ENCODE measurements around the gene COL23A1. TPM values are rescaled to one million over a fixed set of nuclear protein-coding genes. Genes with fewer than 3 reads are reported as not detected.

COL23A1 gene
- total and polyA plus RNA-seq, 4 donors, result 0.76 to 4.4 (median 1.3) TPM

DNA sequence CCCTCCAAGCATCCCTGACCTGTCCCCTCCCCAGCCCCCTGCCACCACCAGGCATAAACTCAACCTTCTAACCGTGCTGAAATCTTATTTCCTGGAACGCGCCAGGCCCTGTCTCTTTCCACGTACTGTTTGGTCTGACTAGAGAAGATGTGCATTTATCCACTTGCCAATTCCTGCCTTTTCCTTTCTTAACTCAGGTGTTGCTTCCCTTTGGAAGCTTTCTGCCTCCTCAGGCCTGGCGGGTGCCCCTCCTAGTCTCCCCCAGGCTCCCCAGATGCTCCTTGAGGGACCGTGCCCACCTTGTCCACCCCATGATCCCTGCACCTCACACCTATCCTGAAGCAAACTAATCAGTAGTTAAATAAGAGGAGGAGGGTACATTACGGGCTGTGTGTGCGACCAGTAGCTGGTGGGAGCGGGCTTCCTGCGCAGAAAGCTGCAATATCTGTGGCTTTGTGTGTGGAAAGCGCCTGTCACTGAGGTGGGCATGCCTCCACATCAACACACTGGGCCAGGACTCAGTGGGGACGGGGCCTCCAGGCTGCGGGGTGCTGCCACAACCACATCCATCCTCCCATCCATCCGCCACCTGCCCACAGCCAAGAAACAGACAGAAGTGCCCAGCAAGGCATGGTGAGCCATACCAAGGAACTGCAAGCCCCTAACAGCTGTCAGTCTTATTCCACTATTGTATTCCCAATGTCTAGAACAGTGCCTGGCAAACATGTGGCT lies 73.5 kb downstream of the COL23A1 start:
- Histone ChIP-seq H3K4me1 (ENCODE audit: control insufficient read depth in 5 of 5, insufficient read depth in 5 of 5, low read length in 5 of 5) (no peaks in the 10 kb centered on the region), H3K36me3 (ENCODE audit: control insufficient read depth in 4 of 4, insufficient read depth in 4 of 4, low read length in 4 of 4) (no peaks in the 10 kb centered on the region), H3K9ac (ENCODE audit: insufficient read depth in 1 of 2, low read length in 2 of 2) (no peak overlapping the region), H3K27me3 (ENCODE audit: control insufficient read depth in 3 of 3, insufficient read depth in 3 of 3, low read length in 2 of 3) (peaks cover 0 to 3% (median 0%) of the 10 kb centered on the region in 3 donors), H3K9me3 (ENCODE audit: control insufficient read depth in 4 of 4, insufficient read depth in 3 of 4, low read length in 3 of 4) (peaks cover 0 to 18% (median 6%) of the 10 kb centered on the region in 4 donors), H3K27ac (ENCODE audit: low read depth in 1 of 2, low read length in 1 of 2) (no peak overlapping the region), H3K4me3 (no peak overlapping the region)
- no peak for ATAC-seq (ENCODE audit: insufficient read depth, low FRiP score)
- DNase-seq, result no peak
- 49 to 80% methylated on average over 14 of the region's 14 CpGs for WGBS, 2 donors
- TF ChIP-seq, protein P1, sequence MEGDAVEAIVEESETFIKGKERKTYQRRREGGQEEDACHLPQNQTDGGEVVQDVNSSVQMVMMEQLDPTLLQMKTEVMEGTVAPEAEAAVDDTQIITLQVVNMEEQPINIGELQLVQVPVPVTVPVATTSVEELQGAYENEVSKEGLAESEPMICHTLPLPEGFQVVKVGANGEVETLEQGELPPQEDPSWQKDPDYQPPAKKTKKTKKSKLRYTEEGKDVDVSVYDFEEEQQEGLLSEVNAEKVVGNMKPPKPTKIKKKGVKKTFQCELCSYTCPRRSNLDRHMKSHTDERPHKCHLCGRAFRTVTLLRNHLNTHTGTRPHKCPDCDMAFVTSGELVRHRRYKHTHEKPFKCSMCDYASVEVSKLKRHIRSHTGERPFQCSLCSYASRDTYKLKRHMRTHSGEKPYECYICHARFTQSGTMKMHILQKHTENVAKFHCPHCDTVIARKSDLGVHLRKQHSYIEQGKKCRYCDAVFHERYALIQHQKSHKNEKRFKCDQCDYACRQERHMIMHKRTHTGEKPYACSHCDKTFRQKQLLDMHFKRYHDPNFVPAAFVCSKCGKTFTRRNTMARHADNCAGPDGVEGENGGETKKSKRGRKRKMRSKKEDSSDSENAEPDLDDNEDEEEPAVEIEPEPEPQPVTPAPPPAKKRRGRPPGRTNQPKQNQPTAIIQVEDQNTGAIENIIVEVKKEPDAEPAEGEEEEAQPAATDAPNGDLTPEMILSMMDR (IDR thresholded peaks at IDR 0.05; ENCODE audit: control extremely low read depth, extremely low read depth), result no peak

DNA sequence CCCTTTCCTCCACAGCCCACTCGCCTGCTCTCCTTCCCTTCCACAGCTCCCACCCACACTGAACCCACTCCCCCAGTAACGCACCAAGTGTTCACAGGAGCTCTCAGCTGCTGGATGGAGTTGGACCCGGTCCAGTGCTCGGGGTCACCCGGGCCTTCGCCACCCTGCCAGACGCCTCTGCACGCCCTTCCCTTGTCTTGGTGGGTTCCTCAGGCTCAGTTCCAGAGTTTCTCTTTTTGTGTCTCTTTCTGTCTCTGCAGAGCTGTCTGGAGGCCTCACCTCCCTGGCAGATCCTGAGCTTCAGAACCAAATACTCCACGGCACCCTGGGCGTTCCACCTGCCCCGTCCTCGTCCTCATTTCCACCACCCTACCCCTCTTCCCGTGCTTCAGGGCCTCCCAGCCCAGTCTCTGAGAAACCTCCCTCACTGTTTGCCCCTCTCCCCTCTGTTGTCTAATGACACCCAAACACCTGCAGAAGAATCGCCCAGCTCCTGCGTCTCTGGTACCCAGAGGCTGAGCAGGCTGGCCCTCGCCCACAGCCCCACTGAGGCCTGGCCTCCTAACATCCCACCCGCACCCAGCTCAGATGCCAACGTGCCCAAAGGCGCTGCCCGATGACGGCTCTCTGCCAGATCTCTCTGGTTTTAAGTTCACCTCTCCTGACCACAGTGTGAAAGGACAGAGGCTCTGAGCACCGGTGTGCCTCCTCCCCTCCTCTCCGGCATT lies 74.3 kb downstream of the COL23A1 start:
- peaks cover 0 to 18% (median 6%) of the 10 kb centered on the region in 4 donors for H3K9me3 ChIP-seq (ENCODE audit: control insufficient read depth in 4 of 4, insufficient read depth in 3 of 4, low read length in 3 of 4)
- no peak overlapping the region for H3K27ac ChIP-seq (ENCODE audit: low read depth in 1 of 2, low read length in 1 of 2)
- DNase-seq, result no peak
- no peaks in the 10 kb centered on the region for H3K36me3 ChIP-seq (ENCODE audit: control insufficient read depth in 4 of 4, insufficient read depth in 4 of 4, low read length in 4 of 4)
- no peaks in the 10 kb centered on the region for H3K4me1 ChIP-seq (ENCODE audit: control insufficient read depth in 5 of 5, insufficient read depth in 5 of 5, low read length in 5 of 5)
- H3K4me3 ChIP-seq, result no peak overlapping the region
- peaks cover 0 to 3% (median 0%) of the 10 kb centered on the region in 3 donors for H3K27me3 ChIP-seq (ENCODE audit: control insufficient read depth in 3 of 3, insufficient read depth in 3 of 3, low read length in 2 of 3)
- 81 to 85% methylated on average over 23 of the region's 23 CpGs for WGBS, 2 donors
- no peak overlapping the region for H3K9ac ChIP-seq (ENCODE audit: insufficient read depth in 1 of 2, low read length in 2 of 2)
- TF ChIP-seq, protein P1 (IDR thresholded peaks at IDR 0.05; ENCODE audit: control extremely low read depth, extremely low read depth), result no peak
- ATAC-seq (ENCODE audit: insufficient read depth, low FRiP score), result no peak

GRCh38 chr5:178514851-178515418 lies 75.3 kb downstream of the COL23A1 start:
- Histone ChIP-seq H3K27ac (ENCODE audit: low read depth in 1 of 2, low read length in 1 of 2) (no peak overlapping the region), H3K9ac (ENCODE audit: insufficient read depth in 1 of 2, low read length in 2 of 2) (no peak overlapping the region), H3K9me3 (ENCODE audit: control insufficient read depth in 4 of 4, insufficient read depth in 3 of 4, low read length in 3 of 4) (peaks cover 0 to 18% (median 6%) of the 10 kb centered on the region in 4 donors), H3K4me3 (no peak overlapping the region), H3K36me3 (ENCODE audit: control insufficient read depth in 4 of 4, insufficient read depth in 4 of 4, low read length in 4 of 4) (no peaks in the 10 kb centered on the region), H3K4me1 (ENCODE audit: control insufficient read depth in 5 of 5, insufficient read depth in 5 of 5, low read length in 5 of 5) (no peaks in the 10 kb centered on the region), H3K27me3 (ENCODE audit: control insufficient read depth in 3 of 3, insufficient read depth in 3 of 3, low read length in 2 of 3) (peaks cover 0 to 3% (median 0%) of the 10 kb centered on the region in 3 donors)
- ATAC-seq (ENCODE audit: insufficient read depth, low FRiP score) (no peak), DNase-seq (no peak)
- WGBS, 2 donors, result 86 to 87% methylated on average over 6 of the region's 6 CpGs
- TF ChIP-seq, protein P1 (IDR thresholded peaks at IDR 0.05; ENCODE audit: control extremely low read depth, extremely low read depth), result no peak
